Cortex of kidney (tissue), 1 donor: ENCODE results near the gene LRRC63.

Experiments
- DNase-seq: peaks from one replicate; lab custom pipeline; 2025; lab: John Stamatoyannopoulos, UW

Gene LRRC63

DNA sequence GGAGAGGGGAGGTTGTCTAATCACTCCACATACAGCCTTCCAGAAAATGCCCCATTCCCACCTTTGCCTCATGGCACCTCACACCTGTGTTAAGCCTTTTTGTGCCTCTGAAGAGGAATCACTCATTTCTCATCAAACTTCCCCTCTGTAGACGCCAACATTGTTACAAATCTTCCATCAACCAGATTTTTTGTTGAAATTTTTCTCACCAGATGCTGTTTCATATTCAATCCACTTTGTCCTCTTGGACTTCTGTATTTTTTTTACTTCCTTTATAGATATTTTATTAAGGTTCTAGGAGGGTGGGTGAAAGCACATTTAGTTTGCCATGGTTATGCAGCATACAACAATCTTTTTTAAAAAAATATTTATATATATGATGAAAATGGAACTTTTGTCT, 101.3 kb downstream of the LRRC63 start:
- no peak for DNase-seq

GRCh38 chr13:46313432-46314257, 101.9 kb downstream of the LRRC63 start:
- DNase-seq = no peak

DNA sequence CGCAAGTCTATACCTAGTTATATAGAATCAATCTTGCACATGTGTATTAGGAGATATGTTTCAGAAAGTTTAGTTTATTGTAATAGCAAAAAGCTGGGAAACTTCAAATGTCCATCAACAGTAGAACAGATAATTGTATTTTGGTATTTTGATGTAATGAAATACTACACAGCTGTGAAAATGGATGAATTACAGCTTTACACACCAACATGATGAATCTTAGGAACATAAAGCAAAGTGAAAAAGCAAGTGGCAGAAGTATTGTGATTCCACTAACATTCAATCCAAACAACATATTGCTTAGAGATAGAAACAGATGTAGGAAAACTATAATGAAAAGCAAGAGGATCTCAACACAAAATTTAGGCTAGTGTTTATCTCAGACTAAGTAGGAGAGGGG, 102.9 kb downstream of the LRRC63 start:
- no peak for DNase-seq

DNA sequence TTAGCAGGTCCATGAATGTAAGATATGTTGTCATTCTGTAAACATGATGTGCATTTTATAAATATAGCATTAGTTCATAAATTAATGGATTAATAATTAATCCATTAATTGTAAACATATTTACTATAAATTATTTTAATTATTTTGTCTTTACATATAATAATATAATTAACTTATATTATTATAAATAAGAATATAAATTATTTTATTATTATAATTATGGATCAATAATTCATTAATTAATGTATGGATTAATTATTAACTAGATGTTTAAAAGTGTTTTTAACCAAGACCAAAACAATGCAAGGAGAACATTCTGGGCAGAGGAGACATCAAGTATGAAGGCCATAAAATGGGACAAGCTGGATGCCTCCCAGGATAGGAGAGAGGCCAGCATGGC, 103.3 kb downstream of the LRRC63 start:
- DNase-seq = no peak

- DNase-seq = no peak
These were observed 103.9 kb downstream of the LRRC63 start for GRCh38 chr13:46315491-46316075.

GRCh38 chr13:46317120-46317519, 105.4 kb downstream of the LRRC63 start:
- no peak for DNase-seq

DNA sequence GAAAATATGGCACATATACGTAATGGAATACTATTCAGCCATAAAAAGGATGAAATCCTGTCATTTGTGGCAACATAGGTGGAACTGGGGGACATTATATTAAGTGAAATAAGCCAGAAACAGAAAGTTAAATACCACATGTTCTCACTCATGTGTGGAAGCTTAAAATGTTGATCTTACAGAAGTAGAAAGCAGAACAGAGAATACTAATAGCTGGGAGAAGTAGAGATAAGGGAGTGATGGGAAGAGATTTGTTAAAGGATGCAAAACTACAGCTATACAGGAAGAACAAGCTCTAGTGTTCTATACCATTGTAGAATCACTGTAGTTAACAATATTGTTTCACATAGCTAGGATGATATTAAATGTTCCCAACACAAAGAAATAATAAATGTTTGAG, 107.3 kb downstream of the LRRC63 start:
- no peak for DNase-seq

GRCh38 chr13:46320406-46320805, 108.7 kb downstream of the LRRC63 start:
- no peak for DNase-seq

- no peak for DNase-seq
These were observed 109.1 kb downstream of the LRRC63 start for GRCh38 chr13:46320821-46321220.

- no peak for DNase-seq
These were observed 109.9 kb downstream of the LRRC63 start for GRCh38 chr13:46321494-46322225.

DNA sequence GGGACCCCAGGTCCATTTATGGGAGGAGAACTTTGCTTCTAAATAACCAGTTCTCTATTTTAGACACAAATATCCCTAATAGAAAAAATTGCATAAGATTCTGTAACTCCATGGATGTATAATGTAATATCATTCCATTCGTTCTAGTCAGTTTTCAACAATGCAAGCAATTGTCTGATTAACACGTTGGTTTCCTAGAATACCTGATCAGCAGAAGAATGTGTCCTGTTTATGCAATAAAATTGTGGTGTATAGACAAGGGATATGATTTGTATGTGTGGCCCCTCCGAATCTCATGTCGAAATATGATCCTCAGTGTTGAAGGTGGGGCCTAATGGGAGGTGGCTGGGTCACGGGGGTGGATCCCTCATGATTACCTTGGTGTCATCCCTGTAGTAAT, 113.2 kb downstream of the LRRC63 start:
- no peak for DNase-seq
